Measurements from ENCODE around the gene IL17D.

GRCh38 chr13:20706661-20707060 lies 3.2 kb downstream of the IL17D start:
- TF ChIP-seq, protein P1, sequence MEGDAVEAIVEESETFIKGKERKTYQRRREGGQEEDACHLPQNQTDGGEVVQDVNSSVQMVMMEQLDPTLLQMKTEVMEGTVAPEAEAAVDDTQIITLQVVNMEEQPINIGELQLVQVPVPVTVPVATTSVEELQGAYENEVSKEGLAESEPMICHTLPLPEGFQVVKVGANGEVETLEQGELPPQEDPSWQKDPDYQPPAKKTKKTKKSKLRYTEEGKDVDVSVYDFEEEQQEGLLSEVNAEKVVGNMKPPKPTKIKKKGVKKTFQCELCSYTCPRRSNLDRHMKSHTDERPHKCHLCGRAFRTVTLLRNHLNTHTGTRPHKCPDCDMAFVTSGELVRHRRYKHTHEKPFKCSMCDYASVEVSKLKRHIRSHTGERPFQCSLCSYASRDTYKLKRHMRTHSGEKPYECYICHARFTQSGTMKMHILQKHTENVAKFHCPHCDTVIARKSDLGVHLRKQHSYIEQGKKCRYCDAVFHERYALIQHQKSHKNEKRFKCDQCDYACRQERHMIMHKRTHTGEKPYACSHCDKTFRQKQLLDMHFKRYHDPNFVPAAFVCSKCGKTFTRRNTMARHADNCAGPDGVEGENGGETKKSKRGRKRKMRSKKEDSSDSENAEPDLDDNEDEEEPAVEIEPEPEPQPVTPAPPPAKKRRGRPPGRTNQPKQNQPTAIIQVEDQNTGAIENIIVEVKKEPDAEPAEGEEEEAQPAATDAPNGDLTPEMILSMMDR (IDR thresholded peaks at IDR 0.05; ENCODE audit: insufficient read depth, low read length, poor library complexity, severe bottlenecking): no peak
- no peak for TF ChIP-seq EZH2phosphoT487 (conservative IDR thresholded peaks at IDR 0.05; ENCODE audit: low read length)

All from SU-DHL-6 (cell line).